Smooth muscle cell of the brain vasculature (primary cell): ENCODE results near the gene TRIP6.
"Not testable (repeated sequence)": the region's sequence is repeated elsewhere in the genome, so short reads cannot be mapped to it uniquely, and the experiment has no call there.

Experiments used
- DNase-seq: peaks from one replicate; pipeline ENCODE4 v3.0.0-alpha.2; 2012; ENCODE audit warnings: low read depth, low spot score

Gene TRIP6

DNA sequence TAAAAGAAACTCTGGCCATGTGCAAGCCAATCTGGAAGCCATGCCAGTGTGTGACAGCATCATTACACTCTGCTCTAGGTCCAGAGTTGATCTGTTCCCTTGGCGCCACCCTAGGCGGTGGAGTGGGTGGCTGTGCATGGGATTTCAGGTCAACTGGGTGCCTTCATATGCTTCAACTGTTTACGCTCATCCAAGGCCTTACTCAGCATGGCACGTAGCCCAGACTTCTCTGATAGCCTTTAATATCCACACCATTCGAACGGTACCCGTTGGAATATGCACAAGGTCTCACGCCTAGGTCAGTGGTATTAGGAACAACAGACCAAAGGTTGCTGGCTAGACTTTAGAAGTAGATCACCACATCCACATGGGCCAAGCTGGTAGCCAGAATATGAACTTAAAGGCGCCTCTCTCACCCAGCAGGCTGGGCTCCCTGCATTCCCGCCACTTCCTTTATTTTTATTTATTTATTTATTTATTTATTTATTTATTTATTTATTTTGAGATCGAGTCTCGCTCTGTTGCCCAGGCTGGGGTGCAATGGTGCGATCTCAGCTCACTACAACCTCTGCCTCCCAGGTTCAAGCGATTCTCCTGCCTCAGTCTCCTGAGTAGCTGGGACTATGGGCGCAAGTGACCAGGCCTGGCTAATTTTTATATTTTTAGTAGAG is 47.2 kb downstream of the TRIP6 start:
- no peak for DNase-seq

DNA sequence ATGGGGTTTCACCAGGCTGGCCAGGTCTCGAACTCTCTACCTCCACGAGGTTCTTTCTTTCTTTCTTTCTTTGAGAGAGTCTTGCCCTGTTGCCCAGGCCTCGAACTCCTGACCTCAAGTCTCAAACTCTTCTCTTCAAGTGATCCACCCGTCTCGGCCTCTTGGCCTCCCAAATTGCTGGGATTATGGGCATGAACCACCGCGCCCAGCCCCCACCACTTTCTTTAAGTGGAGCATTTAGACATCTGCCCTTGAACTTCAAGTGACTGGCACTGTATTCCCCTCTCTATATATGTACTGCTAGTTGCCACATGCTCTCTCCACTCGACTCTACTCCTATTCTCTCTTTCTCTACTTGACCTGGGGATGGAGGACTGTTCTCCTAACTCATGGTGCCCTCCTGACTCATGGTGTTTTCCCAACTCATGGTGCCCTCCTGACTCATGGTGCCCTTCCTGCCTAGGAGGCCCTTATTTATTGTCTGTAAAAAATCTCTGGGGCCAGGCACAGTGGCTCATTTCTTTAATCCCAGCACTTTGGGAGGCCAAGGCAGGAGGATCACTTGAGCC is 47.8 kb downstream of the TRIP6 start:
- DNase-seq: no peak

DNA sequence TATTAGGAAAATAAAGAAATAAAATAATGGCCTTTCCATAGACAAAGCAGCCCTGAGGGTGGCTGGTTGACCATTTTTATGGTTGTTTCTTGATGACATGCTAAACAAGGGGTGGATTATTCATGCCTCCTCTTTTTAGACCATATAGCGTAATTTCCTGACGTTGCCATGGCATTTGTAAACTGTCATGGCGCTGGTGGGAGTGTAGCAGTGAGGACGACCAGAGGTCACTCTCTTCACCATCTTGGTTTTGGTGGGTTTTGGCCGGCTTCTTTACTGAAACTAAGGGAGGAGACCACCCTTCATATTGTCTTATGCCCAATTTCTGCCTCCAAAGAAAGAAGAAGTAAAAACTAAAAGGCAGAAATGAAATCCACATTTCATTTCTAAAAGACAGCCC is 52.1 kb downstream of the TRIP6 start:
- DNase-seq: not testable (repeated sequence)

DNA sequence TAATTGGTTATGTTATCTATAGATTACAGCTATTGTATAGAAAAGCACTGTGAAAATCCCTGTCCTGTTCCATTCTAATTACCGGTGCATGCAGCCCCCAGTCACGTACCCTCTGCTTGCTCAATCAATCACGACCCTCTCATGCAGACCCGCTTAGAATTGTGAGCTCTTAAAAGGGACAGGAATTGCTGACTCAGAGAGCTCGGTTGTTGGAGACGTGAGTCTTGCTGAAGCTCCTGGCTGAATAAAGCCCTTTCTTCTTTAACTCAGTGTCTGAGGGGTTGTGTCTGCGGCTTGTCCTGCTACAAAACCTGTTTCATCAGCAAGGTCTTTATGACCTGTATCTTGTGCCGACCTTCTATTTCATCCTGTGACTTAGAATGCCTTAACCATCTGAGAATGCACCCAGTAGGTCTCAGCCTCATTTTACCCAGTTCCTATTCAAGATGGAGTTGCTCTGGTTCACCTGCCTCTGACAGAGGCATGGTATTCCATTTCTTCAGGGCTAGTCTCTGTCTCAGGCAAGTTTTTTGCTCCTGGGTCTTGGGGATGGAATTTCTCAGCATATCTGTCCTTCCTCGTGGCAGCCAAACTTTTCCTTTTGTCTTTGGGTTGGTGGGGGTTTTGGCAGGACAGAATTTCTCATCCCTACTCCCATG is 52.7 kb downstream of the TRIP6 start:
- DNase-seq: not testable (repeated sequence)

DNA sequence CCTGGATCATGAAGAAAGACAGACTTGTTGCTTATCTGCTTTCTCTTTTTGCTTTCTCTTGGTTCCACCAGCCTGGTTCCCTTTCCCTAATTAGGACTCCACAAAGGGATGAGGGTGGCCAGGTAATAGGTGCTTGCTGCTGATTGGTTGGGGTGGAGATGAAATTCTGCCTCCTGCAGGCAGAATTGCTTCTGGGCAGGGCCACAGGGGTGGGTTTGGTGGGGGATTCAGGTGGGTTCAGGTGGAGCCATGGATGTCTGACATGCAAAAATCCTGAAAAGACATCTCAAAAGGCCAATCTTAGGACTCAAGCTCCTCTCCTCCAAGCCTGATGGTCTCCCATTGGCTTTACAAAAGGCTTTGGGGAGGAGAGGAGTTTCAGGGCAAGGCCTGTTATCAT is 53.9 kb downstream of the TRIP6 start:
- DNase-seq: no peak
